Prostate gland (tissue), 2 donors: Measurements from ENCODE around the gene NUP88. TPM values are rescaled to one million over a fixed set of nuclear protein-coding genes. Genes with fewer than 3 reads are reported as not detected.

Source experiments
- DNase-seq: peaks from one replicate; pipeline ENCODE4 v3.0.0-alpha.2; 2019; ENCODE audit warnings: low spot score
- H3K27ac ChIP-seq, 2 donors: fragments of 200-600 bp; sonication (generic); 2 replicates each; pipeline ENCODE4 v1.5.1; 2017 to 2019
- H3K27me3 ChIP-seq: fragments of 200-600 bp; sonication (generic); replicated peaks from 2 replicates; pipeline ENCODE4 v1.5.1; 2019; ENCODE audit not compliant: insufficient read depth
- H3K36me3 ChIP-seq, 2 donors: fragments of 200-600 bp; sonication (generic); 1 replicate in 1 of 2; 2 replicates in 1 of 2; pipeline versions ENCODE4 v1.5.1 to v1.8.1; 2017 to 2019
- H3K4me1 ChIP-seq: fragments of 200-600 bp; sonication (generic); replicated peaks from 2 replicates; pipeline ENCODE4 v1.5.1; 2019
- H3K4me3 ChIP-seq, 2 donors: fragments of 200-600 bp; sonication (generic); 2 replicates each; pipeline ENCODE4 v1.5.1; 2017 to 2019
- H3K9me3 ChIP-seq: fragments of 200-600 bp; sonication (generic); 2 replicates; pipeline ENCODE4 v1.5.1; 2017
- CTCF ChIP-seq, 4 experiments: fragments of 200-600 bp in 2 of 4; fragments of 450-650 bp in 2 of 4; sonication (generic) in 2 of 4; IDR thresholded peaks; 1 replicate in 3 of 4; 2 replicates in 1 of 4; pipeline ENCODE4 v1.5.1; 2016 to 2019; ENCODE audit warnings: antibody characterized with exemption in 4 of 4, mild to moderate bottlenecking in 2 of 4, moderate library complexity in 2 of 4
- POLR2A ChIP-seq: fragments of 450-650 bp; IDR thresholded peaks from one replicate; pipeline ENCODE4 v1.6.1; 2016; ENCODE audit warnings: antibody characterized with exemption, mild to moderate bottlenecking
- POLR2AphosphoS5 ChIP-seq: sonication (generic); formaldehyde crosslinking; IDR thresholded peaks from one replicate; pipeline ENCODE4 v1.6.1; 2017; ENCODE audit warnings: antibody characterized with exemption
- WGBS: methylation state at CpG from one replicate; pipeline ENCODE4 v1.1.5; 2018; 5-methylcytosine and 5-hydroxymethylcytosine counted together
- intact Hi-C: fragments of 100-400 bp; cut with DNase I; formaldehyde crosslinking; loops from one replicate; pipeline ENCODE4 v1.14.2; 2022
- total RNA-seq, 2 donors: library from RNA; depleted of rRNA; stranded (reverse); fragments of >200 nt; gene quantifications; one replicate each; pipeline ENCODE4 v1.1.0, GENCODE V29; 2016

Gene NUP88
- total RNA-seq, 2 donors from 2014 or later: 64.8 to 105 TPM

DNA sequence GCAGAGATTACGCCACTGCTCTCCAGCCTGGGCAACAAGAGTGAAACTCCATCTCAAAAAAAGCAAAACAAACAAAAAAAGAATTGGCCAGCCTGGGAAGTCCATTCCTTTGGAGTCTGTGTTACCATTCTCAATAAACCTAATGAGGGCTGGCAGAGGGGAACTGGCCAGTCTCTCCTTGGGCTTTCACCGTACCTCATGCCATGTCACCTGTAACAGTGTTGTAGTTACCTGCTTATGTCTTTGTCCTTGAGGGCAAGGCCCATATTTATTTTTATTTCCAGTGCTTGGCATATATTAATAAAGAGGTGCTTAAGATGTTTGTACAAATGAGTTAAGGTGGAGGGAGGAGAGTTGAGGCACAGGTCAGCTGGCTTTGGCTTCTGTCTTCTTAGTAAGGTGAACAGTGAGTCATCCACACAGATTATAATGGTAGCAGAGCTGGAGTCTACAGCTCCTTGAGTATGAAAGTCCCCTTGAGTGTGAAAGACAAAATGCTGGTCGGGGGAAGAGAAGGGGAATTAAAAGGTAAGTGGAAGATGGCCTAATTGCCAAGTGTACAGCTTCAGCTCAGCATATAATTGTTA lies 11.0 kb upstream of the NUP88 start:
- WGBS: 96% methylated on average over 3 of the region's 3 CpGs
- H3K27me3 ChIP-seq: no peaks in the 10 kb centered on the region
- intact Hi-C loops: no loop called here
- no peaks in the 10 kb centered on the region for H3K9me3 ChIP-seq
- H3K4me3 ChIP-seq: no peak overlapping the region
- TF ChIP-seq CTCF (IDR thresholded peaks at IDR 0.05) (no peak), POLR2A (no peak), POLR2AphosphoS5 (no peak)
- no peaks in the 10 kb centered on the region for H3K4me1 ChIP-seq
- peaks cover 8 to 9% of the 10 kb centered on the region in 2 donors for H3K36me3 ChIP-seq
- no peak for DNase-seq
- no peak overlapping the region for H3K27ac ChIP-seq

GRCh38 chr17:5429191-5429887 lies 9.9 kb upstream of the NUP88 start:
- no peaks in the 10 kb centered on the region for H3K4me1 ChIP-seq
- DNase-seq: no peak
- peaks cover 8 to 12% of the 10 kb centered on the region in 2 donors for H3K36me3 ChIP-seq
- H3K27me3 ChIP-seq: no peaks in the 10 kb centered on the region
- intact Hi-C loops: no loop called here
- no peak overlapping the region for H3K27ac ChIP-seq
- TF ChIP-seq CTCF (IDR thresholded peaks at IDR 0.05) (no peak), POLR2AphosphoS5 (no peak), POLR2A (no peak)
- WGBS: 74% methylated on average over 3 of the region's 3 CpGs
- no peak overlapping the region for H3K4me3 ChIP-seq
- no peaks in the 10 kb centered on the region for H3K9me3 ChIP-seq

DNA sequence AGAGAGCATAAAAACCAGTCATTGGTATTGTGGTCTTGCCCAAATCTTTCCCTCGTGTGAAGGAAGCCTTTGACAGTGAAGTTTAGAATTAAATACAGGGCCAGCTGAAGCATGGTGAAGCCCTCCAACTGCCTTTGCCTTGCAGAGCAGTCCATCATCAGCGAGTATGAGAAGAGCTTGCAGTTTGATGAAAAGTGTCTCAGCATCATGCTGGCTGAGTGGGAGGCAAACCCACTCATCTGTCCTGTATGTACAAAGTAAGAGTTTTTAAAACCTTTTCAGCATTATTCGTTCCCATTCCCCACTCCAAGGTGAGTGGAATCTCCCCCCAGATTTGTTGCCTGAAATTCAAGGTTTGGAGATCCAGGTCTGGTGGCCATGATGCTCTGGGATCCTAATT lies 6.4 kb upstream of the NUP88 start:
- H3K36me3 ChIP-seq: peaks cover 6 to 12% of the 10 kb centered on the region in 2 donors
- TF ChIP-seq POLR2A: no peak
- H3K27ac ChIP-seq: no peak overlapping the region
- H3K4me1 ChIP-seq: no peaks in the 10 kb centered on the region
- DNase-seq: no peak
- WGBS: 78% methylated on average over 3 of the region's 3 CpGs
- H3K27me3 ChIP-seq: no peaks in the 10 kb centered on the region
- H3K9me3 ChIP-seq: no peaks in the 10 kb centered on the region
- no peak overlapping the region for H3K4me3 ChIP-seq
- intact Hi-C loops: no loop called here

DNA sequence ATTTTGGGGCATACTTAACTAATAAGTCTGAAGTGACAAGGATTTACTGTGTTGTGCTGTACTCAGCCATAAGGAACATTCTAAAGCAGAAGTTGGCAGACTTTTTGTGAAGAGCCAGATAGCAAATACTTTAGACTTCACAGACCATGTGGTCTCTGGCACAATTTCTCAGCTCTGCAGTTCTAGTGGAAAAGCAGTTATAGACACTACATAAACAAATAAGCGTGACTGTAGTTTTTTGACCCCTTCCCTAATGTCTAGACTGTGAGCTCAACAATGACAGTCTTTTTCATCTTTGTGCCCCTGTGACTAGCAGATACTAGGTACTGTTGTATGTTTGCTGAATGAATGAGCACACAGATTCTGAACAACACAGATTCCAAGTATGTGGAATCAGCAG lies 5.4 kb upstream of the NUP88 start:
- Histone ChIP-seq H3K27me3 (no peaks in the 10 kb centered on the region), H3K27ac (no peak overlapping the region), H3K36me3 (peaks cover 6 to 12% of the 10 kb centered on the region in 2 donors), H3K4me1 (no peaks in the 10 kb centered on the region), H3K9me3 (no peaks in the 10 kb centered on the region), H3K4me3 (no peak overlapping the region)
- intact Hi-C loops: no loop called here
- no peak for TF ChIP-seq CTCF (IDR thresholded peaks at IDR 0.05)
- no peak for TF ChIP-seq POLR2A
- TF ChIP-seq POLR2AphosphoS5: no peak
- 83% methylated on average over 1 of the region's 1 CpG for WGBS
- no peak for DNase-seq

- 93% methylated on average over 2 of the region's 2 CpGs for WGBS
- no peaks in the 10 kb centered on the region for H3K9me3 ChIP-seq
- intact Hi-C loops: no loop called here
- TF ChIP-seq POLR2A (no peak), CTCF (IDR thresholded peaks at IDR 0.05) (no peak), POLR2AphosphoS5 (no peak)
- no peak overlapping the region for H3K27ac ChIP-seq
- H3K4me1 ChIP-seq: peaks cover 5% of the 10 kb centered on the region
- no peak overlapping the region for H3K4me3 ChIP-seq
- peaks cover 6 to 11% of the 10 kb centered on the region in 2 donors for H3K36me3 ChIP-seq
- no peaks in the 10 kb centered on the region for H3K27me3 ChIP-seq
- no peak for DNase-seq
Measured at GRCh38 chr17:5422505-5422904, 3.0 kb upstream of the NUP88 start.
